Vagina (tissue), 2 donors: ENCODE results near the gene EDRF1. TPM values are rescaled to one million over a fixed set of nuclear protein-coding genes. Genes with fewer than 3 reads are reported as not detected.
"Not testable (repeated sequence)": the region's sequence is repeated elsewhere in the genome, so short reads cannot be mapped to it uniquely, and the experiment has no call there.

Source experiments
- DNase-seq, 2 donors: peaks; one replicate each; pipeline ENCODE4 v3.0.0-alpha.2; 2017; ENCODE audit errors: extremely low spot score in 2 of 2
- H3K27ac ChIP-seq: fragments of 200-600 bp; sonication (generic); one replicate; pipeline ENCODE4 v1.5.1; 2019
- H3K27me3 ChIP-seq: fragments of 200-600 bp; sonication (generic); one replicate; pipeline ENCODE4 v1.5.1; 2019
- H3K36me3 ChIP-seq, 2 donors: fragments of 200-600 bp; sonication (generic); one replicate each; pipeline ENCODE4 v1.5.1; 2017 to 2019
- H3K4me1 ChIP-seq: fragments of 200-600 bp; sonication (generic); one replicate; pipeline ENCODE4 v1.5.1; 2019
- H3K4me3 ChIP-seq, 2 donors: fragments of 200-600 bp; sonication (generic); 1 replicate in 1 of 2; 2 replicates in 1 of 2; pipeline ENCODE4 v1.5.1; 2016 to 2019
- H3K9me3 ChIP-seq: fragments of 200-600 bp; sonication (generic); one replicate; pipeline ENCODE4 v1.5.1; 2019
- CTCF ChIP-seq, 3 experiments: fragments of 450-650 bp in 2 of 3; fragments of 200-600 bp in 1 of 3; sonication (generic) in 1 of 3; IDR thresholded peaks; one replicate each; pipeline ENCODE4 v1.5.1; 2017 to 2019; ENCODE audit warnings: antibody characterized with exemption in 3 of 3, mild to moderate bottlenecking in 2 of 3, moderate library complexity in 2 of 3
- POLR2A ChIP-seq, 2 donors: fragments of 450-650 bp; IDR thresholded peaks; one replicate each; pipeline ENCODE4 v1.6.1; 2017; ENCODE audit warnings: antibody characterized with exemption in 2 of 2, mild to moderate bottlenecking in 2 of 2, moderate library complexity in 2 of 2
- POLR2AphosphoS5 ChIP-seq, 2 donors: sonication (generic); formaldehyde crosslinking; IDR thresholded peaks; one replicate each; pipeline ENCODE4 v1.9.0; 2017; ENCODE audit warnings: antibody characterized with exemption in 2 of 2, mild to moderate bottlenecking in 2 of 2, low read depth in 1 of 2; ENCODE audit not compliant: insufficient read depth in 1 of 2
- intact Hi-C: fragments of 100-400 bp; cut with DNase I; formaldehyde crosslinking; loops from one replicate; pipeline ENCODE4 v1.15.1; 2023
- total RNA-seq: library from RNA; depleted of rRNA; stranded (reverse); fragments of >200 nt; gene quantifications from one replicate; pipeline ENCODE4 v1.2.3, GENCODE V29; 2016

Gene EDRF1
- total RNA-seq, 1 donor from 2014 or later: 16.5 TPM

- no peak overlapping the region for H3K27ac ChIP-seq
- TF ChIP-seq CTCF (IDR thresholded peaks at IDR 0.05) (no peak), POLR2AphosphoS5 (IDR thresholded peaks at IDR 0.05; ENCODE audit: insufficient read depth in 1 of 2, low read depth in 1 of 2) (no peak), POLR2A (IDR thresholded peaks at IDR 0.05) (no peak)
- DNase-seq: no peak
- H3K4me1 ChIP-seq: peaks cover 52% of the 10 kb centered on the region
- intact Hi-C loops: no loop called here
- H3K9me3 ChIP-seq: no peaks in the 10 kb centered on the region
- H3K4me3 ChIP-seq: no peak overlapping the region
- H3K27me3 ChIP-seq: no peaks in the 10 kb centered on the region
- no peaks in the 10 kb centered on the region for H3K36me3 ChIP-seq
Measured at GRCh38 chr10:125692196-125692595, 27.3 kb upstream of the EDRF1 start.

- TF ChIP-seq POLR2A (IDR thresholded peaks at IDR 0.05) (no peak), POLR2AphosphoS5 (IDR thresholded peaks at IDR 0.05; ENCODE audit: insufficient read depth in 1 of 2, low read depth in 1 of 2) (no peak), CTCF (IDR thresholded peaks at IDR 0.05) (no peak)
- Histone ChIP-seq H3K27ac (no peak overlapping the region), H3K9me3 (no peaks in the 10 kb centered on the region), H3K36me3 (no peaks in the 10 kb centered on the region), H3K27me3 (no peaks in the 10 kb centered on the region), H3K4me3 (no peak overlapping the region), H3K4me1 (peaks cover 52% of the 10 kb centered on the region)
- no peak for DNase-seq
- intact Hi-C loops: no loop called here
Measured at GRCh38 chr10:125692601-125693523, 26.6 kb upstream of the EDRF1 start.

GRCh38 chr10:125693524-125693847 is 26.0 kb upstream of the EDRF1 start:
- Histone ChIP-seq H3K4me3 (no peak overlapping the region), H3K27me3 (no peaks in the 10 kb centered on the region), H3K9me3 (no peaks in the 10 kb centered on the region), H3K27ac (no peak overlapping the region), H3K36me3 (no peaks in the 10 kb centered on the region), H3K4me1 (peaks cover 52% of the 10 kb centered on the region)
- no peak for TF ChIP-seq POLR2AphosphoS5 (IDR thresholded peaks at IDR 0.05; ENCODE audit: insufficient read depth in 1 of 2, low read depth in 1 of 2)
- no peak for TF ChIP-seq CTCF (IDR thresholded peaks at IDR 0.05)
- TF ChIP-seq POLR2A (IDR thresholded peaks at IDR 0.05): no peak
- intact Hi-C loops: no loop called here
- no peak for DNase-seq

GRCh38 chr10:125694883-125695282 is 24.6 kb upstream of the EDRF1 start:
- DNase-seq: no peak
- H3K9me3 ChIP-seq: no peaks in the 10 kb centered on the region
- H3K36me3 ChIP-seq: no peaks in the 10 kb centered on the region
- H3K27ac ChIP-seq: no peak overlapping the region
- H3K4me1 ChIP-seq: peaks cover 47% of the 10 kb centered on the region
- H3K4me3 ChIP-seq: no peak overlapping the region
- H3K27me3 ChIP-seq: no peaks in the 10 kb centered on the region
- intact Hi-C loops: no loop called here
- TF ChIP-seq POLR2A (IDR thresholded peaks at IDR 0.05) (no peak), POLR2AphosphoS5 (IDR thresholded peaks at IDR 0.05; ENCODE audit: insufficient read depth in 1 of 2, low read depth in 1 of 2) (no peak), CTCF (IDR thresholded peaks at IDR 0.05) (no peak)

- DNase-seq, intact Hi-C loops, H3K27me3 ChIP-seq, H3K27ac ChIP-seq, H3K9me3 ChIP-seq, H3K36me3 ChIP-seq, H3K4me3 ChIP-seq: not testable (repeated sequence)
- peaks cover 28% of the 10 kb centered on the region for H3K4me1 ChIP-seq
Measured at GRCh38 chr10:125696884-125697283, 22.6 kb upstream of the EDRF1 start.
